Neuronal stem cell (in vitro differentiated cells): ENCODE data around the gene CD34.

Source experiments
- DNase-seq: peaks from one replicate; pipeline ENCODE4 v3.0.0-alpha.2; 2013; ENCODE audit warnings: low spot score
- H2AFZ ChIP-seq: one replicate; pipeline ENCODE4 v1.6.1; 2013; ENCODE audit warnings: mild to moderate bottlenecking, low read length, inconsistent platforms
- H2AK5ac ChIP-seq: 2 replicates; pipeline ENCODE4 v1.6.1; 2013; ENCODE audit warnings: low read depth, mild to moderate bottlenecking, inconsistent platforms, low read length, moderate library complexity, mixed read lengths
- H2BK120ac ChIP-seq: 2 replicates; pipeline ENCODE4 v1.6.1; 2013; ENCODE audit warnings: low read depth, mild to moderate bottlenecking, inconsistent platforms, low read length, moderate library complexity, mixed read lengths
- H2BK12ac ChIP-seq: one replicate; pipeline ENCODE4 v1.6.1; 2013; ENCODE audit warnings: low read length, inconsistent platforms
- H2BK15ac ChIP-seq: 2 replicates; pipeline ENCODE4 v1.6.1; 2013; ENCODE audit warnings: mild to moderate bottlenecking, low read length, inconsistent platforms, mixed read lengths
- H2BK5ac ChIP-seq: one replicate; pipeline ENCODE4 v1.6.1; 2013; ENCODE audit warnings: inconsistent platforms, mild to moderate bottlenecking, low read length, moderate library complexity
- H3K14ac ChIP-seq: one replicate; pipeline ENCODE4 v1.6.1; 2013; ENCODE audit warnings: low read length, inconsistent platforms
- H3K18ac ChIP-seq: 2 replicates; pipeline ENCODE4 v1.6.1; 2013; ENCODE audit warnings: low read length, inconsistent platforms
- H3K23ac ChIP-seq: 2 replicates; pipeline ENCODE4 v1.6.1; 2013; ENCODE audit warnings: low read depth, mild to moderate bottlenecking, mixed read lengths, low read length, inconsistent platforms; ENCODE audit not compliant: poor library complexity
- H3K27ac ChIP-seq: replicated peaks from 3 replicates; pipeline ENCODE4 v1.5.1; 2013; ENCODE audit warnings: low read length, inconsistent platforms
- H3K27me3 ChIP-seq, 3 experiments: 2 replicates each; pipeline ENCODE4 v1.6.1; 2013; ENCODE audit warnings: low read length in 3 of 3, mild to moderate bottlenecking in 2 of 3, inconsistent platforms in 1 of 3, low read depth in 1 of 3, mixed read lengths in 1 of 3, moderate library complexity in 1 of 3; ENCODE audit not compliant: control insufficient read depth in 3 of 3, insufficient read depth in 3 of 3
- H3K36me3 ChIP-seq, 2 donors: replicated peaks in 1 of 2; 2 replicates each; pipeline ENCODE4 v1.6.1; 2013; ENCODE audit warnings: low read length in 2 of 2; ENCODE audit not compliant: control insufficient read depth in 2 of 2, insufficient read depth in 2 of 2
- H3K4ac ChIP-seq: 2 replicates; pipeline ENCODE4 v1.6.1; 2013; ENCODE audit warnings: inconsistent platforms, mild to moderate bottlenecking, low read length, moderate library complexity
- H3K4me1 ChIP-seq, 2 donors: 1 replicate in 1 of 2; 2 replicates in 1 of 2; pipeline ENCODE4 v1.6.1; 2013; ENCODE audit warnings: low read length in 2 of 2, low read depth in 1 of 2; ENCODE audit not compliant: control insufficient read depth in 2 of 2, insufficient read depth in 1 of 2
- H3K4me2 ChIP-seq: one replicate; pipeline ENCODE4 v1.6.1; 2013; ENCODE audit warnings: mild to moderate bottlenecking, low read length, inconsistent platforms; ENCODE audit not compliant: insufficient read depth, poor library complexity, severe bottlenecking
- H3K4me3 ChIP-seq, 2 donors: 2 replicates each; pipeline ENCODE4 v1.5.1; 2013; ENCODE audit warnings: low read length in 2 of 2, mild to moderate bottlenecking in 2 of 2, inconsistent platforms in 1 of 2, moderate library complexity in 1 of 2
- H3K79me1 ChIP-seq: one replicate; pipeline ENCODE4 v1.6.1; 2013; ENCODE audit warnings: low read depth, mild to moderate bottlenecking, inconsistent platforms, low read length, moderate library complexity
- H3K9ac ChIP-seq: one replicate; pipeline ENCODE4 v1.6.1; 2013; ENCODE audit warnings: mild to moderate bottlenecking, low read depth, low read length, inconsistent platforms; ENCODE audit not compliant: poor library complexity
- H3K9me3 ChIP-seq, 2 donors: replicated peaks in 1 of 2; 2 replicates each; pipeline versions ENCODE3 to v1.6.1; 2013; ENCODE audit warnings: low read length in 2 of 2, mild to moderate bottlenecking in 2 of 2, inconsistent platforms in 1 of 2, low read depth in 1 of 2, mixed read lengths in 1 of 2, moderate library complexity in 1 of 2; ENCODE audit not compliant: control insufficient read depth in 2 of 2, insufficient read depth in 1 of 2
- H4K8ac ChIP-seq: one replicate; pipeline ENCODE4 v1.6.1; 2013; ENCODE audit warnings: low read depth, mild to moderate bottlenecking, inconsistent platforms, low read length, moderate library complexity
- H4K91ac ChIP-seq: one replicate; pipeline ENCODE4 v1.6.1; 2013; ENCODE audit warnings: low read length, low read depth, mild to moderate bottlenecking, inconsistent platforms; ENCODE audit not compliant: poor library complexity
- whole genome bisulfite sequencing, 2 donors: extraction: QIAGEN DNeasy Blood & Tissue Kit; methylation state at CpG; one replicate each; pipeline ENCODE4 v1.1.7; 2013; ENCODE audit warnings: missing lambda C conversion rate in 2 of 2, mixed read lengths in 1 of 2; ENCODE audit not compliant: insufficient read length in 2 of 2, insufficient replicate concordance in 1 of 2; ENCODE audit errors: extremely low coverage in 2 of 2; 5-methylcytosine and 5-hydroxymethylcytosine counted together

The CD34 gene

DNA sequence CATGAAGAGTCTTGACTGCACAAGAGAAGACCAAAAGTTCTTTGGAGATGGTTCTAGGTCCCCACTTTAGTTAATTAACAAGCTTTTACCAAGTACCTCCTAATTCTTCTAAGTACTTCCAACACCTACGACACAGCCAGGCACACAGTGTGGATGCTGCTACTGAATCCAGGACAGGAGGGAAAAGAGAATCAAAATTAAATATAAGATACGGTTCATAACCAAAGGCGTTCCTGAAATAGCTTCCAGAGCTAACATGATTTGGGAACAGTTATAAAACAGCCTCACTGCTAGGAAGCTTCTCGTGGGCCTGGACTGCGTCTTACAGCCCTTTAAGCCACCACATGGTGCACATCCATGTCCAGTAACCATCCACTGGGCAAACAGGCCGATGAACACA lies 75.0 kb downstream of the CD34 start:
- Histone ChIP-seq H3K18ac (no peak overlapping the region), H4K91ac (no peak overlapping the region), H3K4me1 (no peaks in the 10 kb centered on the region), H2BK12ac (no peak overlapping the region), H3K4ac (no peak overlapping the region), H3K79me1 (peaks cover under 1% of the 10 kb centered on the region), H2AFZ (no peak overlapping the region), H3K23ac (no peak overlapping the region), H2BK5ac (no peak overlapping the region), H3K9ac (no peak overlapping the region), H3K4me2 (no peak overlapping the region), H2BK15ac (no peak overlapping the region), H3K9me3 (peaks cover 0 to 3% of the 10 kb centered on the region in 2 donors), H3K27me3 (no peaks in the 10 kb centered on the region), H3K27ac (no peak overlapping the region), H2BK120ac (no peak overlapping the region), H4K8ac (no peak overlapping the region), H3K4me3 (no peak overlapping the region), H3K14ac (no peak overlapping the region), H3K36me3 (peaks cover 0 to 61% of the 10 kb centered on the region in 2 donors), H2AK5ac (no peak overlapping the region)
- DNase-seq = no peak
- WGBS, 2 donors = no CpG with 5 or more reads among the region's 6 CpGs

DNA sequence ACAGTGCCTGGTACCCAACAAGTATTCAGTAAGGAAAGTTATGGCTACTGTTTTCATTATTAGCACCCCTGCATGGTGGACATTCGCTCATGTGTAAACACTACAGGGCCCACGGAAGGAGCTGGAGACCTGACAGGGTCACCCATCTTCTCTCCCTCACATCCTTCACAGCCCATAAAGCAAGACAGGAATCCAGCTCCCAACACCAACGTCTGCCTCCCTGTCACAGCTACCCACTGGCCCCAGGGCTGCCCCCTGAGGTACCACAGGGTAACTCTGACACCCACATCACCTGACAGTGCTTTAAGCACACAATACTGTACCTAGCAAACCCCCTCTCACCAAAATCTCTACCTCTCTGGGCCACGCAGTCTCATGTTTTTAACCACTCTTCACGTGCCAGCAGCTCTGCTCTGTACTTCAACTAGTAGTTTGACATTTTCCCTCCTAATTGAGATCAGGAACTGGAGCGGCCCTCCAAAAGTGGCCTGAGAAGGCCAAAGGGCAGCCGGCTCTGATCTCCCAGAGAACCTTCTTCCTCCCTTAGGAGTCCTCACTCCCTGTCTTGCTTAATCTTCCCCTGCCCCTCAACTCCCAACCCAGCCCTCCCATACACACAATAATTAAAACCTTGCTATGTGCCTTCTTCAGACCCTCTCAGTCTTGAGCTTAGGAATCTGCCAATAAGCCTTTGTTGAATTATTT lies 76.8 kb downstream of the CD34 start:
- Histone ChIP-seq H3K4me2 (no peak overlapping the region), H2BK5ac (no peak overlapping the region), H2BK12ac (no peak overlapping the region), H4K8ac (no peak overlapping the region), H3K4me3 (no peak overlapping the region), H3K27ac (no peak overlapping the region), H3K18ac (peak overlapping the region; percentile 57), H3K9ac (no peak overlapping the region), H3K9me3 (peaks cover 0 to under 1% of the 10 kb centered on the region in 2 donors), H3K79me1 (peaks cover 2% of the 10 kb centered on the region), H4K91ac (no peak overlapping the region), H3K36me3 (peaks cover 0 to 47% of the 10 kb centered on the region in 2 donors), H3K4ac (no peak overlapping the region), H3K23ac (no peak overlapping the region), H3K14ac (peak overlapping the region; percentile 26), H2AK5ac (no peak overlapping the region), H2BK120ac (no peak overlapping the region), H2AFZ (no peak overlapping the region), H3K4me1 (no peaks in the 10 kb centered on the region), H3K27me3 (no peaks in the 10 kb centered on the region), H2BK15ac (no peak overlapping the region)
- no peak for DNase-seq
- no CpG with 5 or more reads among the region's 7 CpGs for WGBS, 2 donors

DNA sequence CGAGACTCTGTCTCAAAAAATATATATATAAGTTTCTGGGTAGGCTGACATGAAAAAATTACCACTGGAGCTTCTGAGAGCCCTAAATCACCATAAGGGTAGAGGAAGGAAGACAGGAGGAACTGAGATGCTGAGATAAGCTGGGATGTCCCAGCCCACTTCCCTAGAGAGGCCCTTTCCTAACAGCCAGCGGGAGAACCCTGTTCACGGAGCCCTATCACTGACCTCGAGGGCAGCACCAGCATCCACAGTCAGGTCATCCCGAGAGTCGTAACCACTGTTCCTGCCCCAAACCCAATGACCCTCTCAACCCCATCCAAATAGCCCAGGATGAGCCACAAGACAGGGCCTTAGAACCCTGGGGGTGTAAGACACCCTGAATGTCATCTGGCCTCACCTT lies 77.5 kb downstream of the CD34 start:
- DNase-seq = no peak
- no peak overlapping the region for H2BK5ac ChIP-seq
- H4K8ac ChIP-seq = no peak overlapping the region
- H3K9ac ChIP-seq = no peak overlapping the region
- no peak overlapping the region for H4K91ac ChIP-seq
- no peak overlapping the region for H2BK120ac ChIP-seq
- no peak overlapping the region for H3K27ac ChIP-seq
- H3K4me1 ChIP-seq = no peaks in the 10 kb centered on the region
- H3K36me3 ChIP-seq = peaks cover 0 to 41% of the 10 kb centered on the region in 2 donors
- no peak overlapping the region for H3K18ac ChIP-seq
- no peak overlapping the region for H2BK15ac ChIP-seq
- no peaks in the 10 kb centered on the region for H3K9me3 ChIP-seq
- no peak overlapping the region for H2BK12ac ChIP-seq
- no peak overlapping the region for H2AK5ac ChIP-seq
- H3K4ac ChIP-seq = no peak overlapping the region
- H3K27me3 ChIP-seq = no peaks in the 10 kb centered on the region
- no peak overlapping the region for H3K4me2 ChIP-seq
- peaks cover 2% of the 10 kb centered on the region for H3K79me1 ChIP-seq
- H3K4me3 ChIP-seq = no peak overlapping the region
- no peak overlapping the region for H3K14ac ChIP-seq
- H2AFZ ChIP-seq = no peak overlapping the region
- H3K23ac ChIP-seq = no peak overlapping the region
- no CpG with 5 or more reads among the region's 6 CpGs for WGBS, 2 donors

DNA sequence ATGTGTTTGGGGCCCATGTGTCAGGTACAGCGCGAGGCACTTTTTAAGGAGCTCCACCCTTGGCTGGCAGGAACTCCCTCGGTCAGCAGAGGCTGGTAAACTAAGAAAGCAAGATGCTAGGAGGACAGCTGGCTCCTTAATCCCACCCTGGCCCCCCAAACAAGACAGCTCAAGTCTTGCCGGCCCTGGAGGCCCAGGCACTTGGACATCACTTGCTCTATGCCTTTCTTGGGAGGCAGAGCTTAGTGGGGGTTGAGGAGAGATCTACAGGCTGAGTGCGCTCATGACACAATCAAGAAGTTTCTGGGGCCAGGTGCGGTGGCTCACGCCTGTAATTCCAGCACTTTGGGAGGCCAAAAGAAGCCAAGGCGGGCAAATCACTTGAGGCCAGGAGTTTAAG lies 78.1 kb downstream of the CD34 start:
- Histone ChIP-seq H3K79me1 (peaks cover 2% of the 10 kb centered on the region), H2AFZ (no peak overlapping the region), H3K14ac (no peak overlapping the region), H3K4me1 (no peaks in the 10 kb centered on the region), H3K23ac (no peak overlapping the region), H3K18ac (no peak overlapping the region), H3K9me3 (no peaks in the 10 kb centered on the region), H2BK120ac (no peak overlapping the region), H3K9ac (no peak overlapping the region), H2BK15ac (no peak overlapping the region), H3K4me2 (no peak overlapping the region), H4K8ac (no peak overlapping the region), H3K4me3 (no peak overlapping the region), H3K27ac (no peak overlapping the region), H4K91ac (no peak overlapping the region), H2BK12ac (no peak overlapping the region), H2AK5ac (no peak overlapping the region), H3K4ac (no peak overlapping the region), H2BK5ac (no peak overlapping the region), H3K36me3 (peaks cover 0 to 38% of the 10 kb centered on the region in 2 donors), H3K27me3 (no peaks in the 10 kb centered on the region)
- DNase-seq = no peak
- no CpG with 5 or more reads among the region's 8 CpGs for WGBS, 2 donors
